ENCODE results near the gene TRPM2. TPM values are rescaled to one million over a fixed set of nuclear protein-coding genes. Genes with fewer than 3 reads are reported as not detected.

Gene TRPM2
- total and polyA plus RNA-seq, 2 donors (not counting 3 experiments of a cell fraction or from before 2014, with no cell fraction given) = not detected

GRCh38 chr21:44450402-44450801 lies 97.0 kb downstream of the TRPM2 start:
- Histone ChIP-seq H3K36me3 (ENCODE audit: control insufficient read depth in 2 of 2, extremely low read depth in 1 of 2, insufficient read depth in 2 of 2, low read length in 2 of 2) (no peaks in the 10 kb centered on the region), H3K27me3 (ENCODE audit: control insufficient read depth in 2 of 2, insufficient read depth in 2 of 2, low read length in 2 of 2) (peaks cover 0 to 3% of the 10 kb centered on the region in 2 experiments), H3K4me1 (ENCODE audit: control insufficient read depth, extremely low read depth, insufficient read depth, low read length) (no peaks in the 10 kb centered on the region), H3K9ac (replicated peaks; ENCODE audit: extremely low read depth, insufficient read depth, low read length) (no peak overlapping the region), H3K27ac (ENCODE audit: insufficient read depth, low read depth, low read length) (no peak overlapping the region), H3K9me3 (replicated peaks; ENCODE audit: control insufficient read depth, insufficient read depth, low read length) (no peaks in the 10 kb centered on the region), H2AFZ (ENCODE audit: low read depth, low read length) (no peak overlapping the region), H3K4me2 (ENCODE audit: insufficient read depth, low read length) (no peak overlapping the region), H3K9me1 (replicated peaks; ENCODE audit: control insufficient read depth, extremely low read depth, insufficient read depth, low read length) (no peaks in the 10 kb centered on the region), H3K4me3 (replicated peaks in 1 of 3; ENCODE audit: insufficient read depth in 1 of 3, low read depth in 1 of 3, low read length in 3 of 3) (no peak overlapping the region), H4K20me1 (replicated peaks; ENCODE audit: control insufficient read depth, extremely low read depth, insufficient read depth, low read length) (no peaks in the 10 kb centered on the region), H3K79me2 (ENCODE audit: control insufficient read depth, insufficient read depth, low read length) (no peaks in the 10 kb centered on the region)
- intact Hi-C loops (cut with micrococcal nuclease) (loop anchor here (10.0 kb wide), 1 partner anchor 106 kb away; no protein-coding TSS in a partner anchor), dilution Hi-C loops (cut with MboI; ENCODE audit: extremely low pct_ligation_motif_present, low sequenced_read_pairs) (no loop called here)
- TF ChIP-seq JUN (IDR thresholded peaks at IDR 0.05; ENCODE audit: borderline replicate concordance, insufficient read depth, insufficient read length, low read depth) = no peak
- no peak for TF ChIP-seq GATA2 (IDR thresholded peaks at IDR 0.05; ENCODE audit: insufficient read depth, insufficient read length, low read depth, low read length)
- no peak for TF ChIP-seq POLR2A (IDR thresholded peaks at IDR 0.05; ENCODE audit: low read depth, low read length)
- no peak for TF ChIP-seq MYC (IDR thresholded peaks at IDR 0.05; ENCODE audit: low read depth, low read length)
- TF ChIP-seq, protein P1, sequence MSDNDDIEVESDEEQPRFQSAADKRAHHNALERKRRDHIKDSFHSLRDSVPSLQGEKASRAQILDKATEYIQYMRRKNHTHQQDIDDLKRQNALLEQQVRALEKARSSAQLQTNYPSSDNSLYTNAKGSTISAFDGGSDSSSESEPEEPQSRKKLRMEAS (IDR thresholded peaks at IDR 0.05; ENCODE audit: insufficient read depth, insufficient read length) = no peak
- no peak for TF ChIP-seq EZH2 (IDR thresholded peaks at IDR 0.05; ENCODE audit: borderline replicate concordance, low read depth, low read length, severe bottlenecking)
- no peak for TF ChIP-seq POLR2AphosphoS5 (IDR thresholded peaks at IDR 0.05; ENCODE audit: insufficient read depth, low read depth, low read length)
- TF ChIP-seq CTCF (IDR thresholded peaks at IDR 0.05; ENCODE audit: extremely low read depth in 1 of 2, insufficient read depth in 1 of 2, low read depth in 1 of 2, low read length in 2 of 2) = no peak
- TF ChIP-seq FOS (IDR thresholded peaks at IDR 0.05; ENCODE audit: borderline replicate concordance, insufficient read depth, low read length) = no peak
- FAIRE-seq (no peak), DNase-seq (ENCODE audit: low read depth, low spot score) (no peak)
- CTCF ChIA-PET = no interaction called here
- POLR2A ChIA-PET = no interaction called here
- BruUV-seq (replicated peaks) = no TSS peak

Measured in endothelial cell of umbilical vein (primary cell).